ENCODE measurements around the gene FAM217B.
"Not testable (repeated sequence)": the region's sequence is repeated elsewhere in the genome, so short reads cannot be mapped to it uniquely, and the experiment has no call there.

The FAM217B gene

GRCh38 chr20:59938696-59939051 is 1.5 kb upstream of the FAM217B start:
- DNase-seq (ENCODE audit: low read depth, low spot score) = no peak

- DNase-seq (ENCODE audit: low read depth, low spot score) = no peak
Measured at GRCh38 chr20:59939052-59939878, 924 bp upstream of the FAM217B start.

- no peak for DNase-seq (ENCODE audit: low read depth, low spot score)
Measured at GRCh38 chr20:59939879-59940128, 385 bp upstream of the FAM217B start.

GRCh38 chr20:59940956-59941294 is 736 bp downstream of the FAM217B start:
- no peak for DNase-seq (ENCODE audit: low read depth, low spot score)

- DNase-seq (ENCODE audit: low read depth, low spot score) = no peak
Measured at GRCh38 chr20:59942245-59942644, 2.1 kb downstream of the FAM217B start.

GRCh38 chr20:59944726-59945125 is 4.5 kb downstream of the FAM217B start:
- DNase-seq (ENCODE audit: low read depth, low spot score) = no peak

- DNase-seq (ENCODE audit: low read depth, low spot score) = no peak
Measured at GRCh38 chr20:59945175-59945574, 5.0 kb downstream of the FAM217B start.

GRCh38 chr20:59945731-59946130 is 5.5 kb downstream of the FAM217B start:
- DNase-seq (ENCODE audit: low read depth, low spot score) = no peak

GRCh38 chr20:59947376-59947775 is 7.2 kb downstream of the FAM217B start:
- DNase-seq (ENCODE audit: low read depth, low spot score) = no peak

- no peak for DNase-seq (ENCODE audit: low read depth, low spot score)
Measured at GRCh38 chr20:59948212-59948611, 8.0 kb downstream of the FAM217B start.

GRCh38 chr20:59948828-59949720 is 8.9 kb downstream of the FAM217B start:
- DNase-seq (ENCODE audit: low read depth, low spot score) = no peak

- no peak for DNase-seq (ENCODE audit: low read depth, low spot score)
Measured at GRCh38 chr20:59949911-59950310, 9.7 kb downstream of the FAM217B start.

- no peak for DNase-seq (ENCODE audit: low read depth, low spot score)
Measured at GRCh38 chr20:59954718-59955117, 14.5 kb downstream of the FAM217B start.

GRCh38 chr20:59955131-59955796 is 15.1 kb downstream of the FAM217B start:
- no peak for DNase-seq (ENCODE audit: low read depth, low spot score)

- DNase-seq (ENCODE audit: low read depth, low spot score) = not testable (repeated sequence)
Measured at GRCh38 chr20:59957568-59957967, 17.4 kb downstream of the FAM217B start.

- DNase-seq (ENCODE audit: low read depth, low spot score) = no peak
Measured at GRCh38 chr20:59958123-59958522, 17.9 kb downstream of the FAM217B start, which contains the start of gene CDH26. Gene CDH26, plus strand, starts transcription at chr20:59958423. Its CDS starts 304 bp downstream, at chr20:59958727.

GRCh38 chr20:59958626-59959025 is 18.4 kb downstream of the FAM217B start:
- DNase-seq (ENCODE audit: low read depth, low spot score) = no peak

- no peak for DNase-seq (ENCODE audit: low read depth, low spot score)
Measured at GRCh38 chr20:59961423-59961822, 21.2 kb downstream of the FAM217B start.

GRCh38 chr20:59962155-59962554 is 22.0 kb downstream of the FAM217B start:
- no peak for DNase-seq (ENCODE audit: low read depth, low spot score)

GRCh38 chr20:59966428-59966827 is 26.2 kb downstream of the FAM217B start:
- no peak for DNase-seq (ENCODE audit: low read depth, low spot score)

GRCh38 chr20:59971428-59971827 is 31.2 kb downstream of the FAM217B start:
- DNase-seq (ENCODE audit: low read depth, low spot score) = no peak

- no peak for DNase-seq (ENCODE audit: low read depth, low spot score)
Measured at GRCh38 chr20:59972037-59972801, 32.0 kb downstream of the FAM217B start.

Measured in iPS DF 19.7 (cell line).